ENCODE data around the gene CHRNG. TPM values are rescaled to one million over a fixed set of nuclear protein-coding genes. Genes with fewer than 3 reads are reported as not detected.

Gene CHRNG
- total and polyA plus RNA-seq, 2 donors from 2014 or later, result not detected

- no peak for TF ChIP-seq CTCF (IDR thresholded peaks at IDR 0.05; ENCODE audit: borderline replicate concordance, extremely low read depth, insufficient read depth)
- peaks cover 0 to 9% (median 0%) of the 10 kb centered on the region in 3 donors for H3K36me3 ChIP-seq (ENCODE audit: control insufficient read depth in 2 of 3, insufficient read depth in 3 of 3, low read length in 3 of 3)
- no peaks in the 10 kb centered on the region for H3K9me3 ChIP-seq (ENCODE audit: control insufficient read depth in 2 of 3, insufficient read depth in 1 of 3, low read length in 3 of 3)
- peak overlapping the region in 1 of 3 donors; percentile 39 for H3K4me3 ChIP-seq (ENCODE audit: low read length in 3 of 3)
- H3K27ac ChIP-seq (ENCODE audit: low read depth in 2 of 2, low read length in 2 of 2), result no peak overlapping the region
- no peaks in the 10 kb centered on the region for H3K27me3 ChIP-seq (ENCODE audit: control insufficient read depth, insufficient read depth, low read length)
- DNase-seq, result peak in 2 of 5 donors; percentile 43 to 58
- intact Hi-C loops (cut with DNase I), result no loop called here
- H3K9ac ChIP-seq (ENCODE audit: low read length in 3 of 3), result peak overlapping the region in 1 of 3 donors; percentile 32
- H3K4me1 ChIP-seq (ENCODE audit: control insufficient read depth in 2 of 3, insufficient read depth in 2 of 3, low read depth in 1 of 3, low read length in 3 of 3), result peaks cover 4 to 38% (median 7%) of the 10 kb centered on the region in 3 donors
- no peak for FAIRE-seq
Observed at GRCh38 chr2:232574674-232575403, 35.3 kb downstream of the CHRNG start.

DNA sequence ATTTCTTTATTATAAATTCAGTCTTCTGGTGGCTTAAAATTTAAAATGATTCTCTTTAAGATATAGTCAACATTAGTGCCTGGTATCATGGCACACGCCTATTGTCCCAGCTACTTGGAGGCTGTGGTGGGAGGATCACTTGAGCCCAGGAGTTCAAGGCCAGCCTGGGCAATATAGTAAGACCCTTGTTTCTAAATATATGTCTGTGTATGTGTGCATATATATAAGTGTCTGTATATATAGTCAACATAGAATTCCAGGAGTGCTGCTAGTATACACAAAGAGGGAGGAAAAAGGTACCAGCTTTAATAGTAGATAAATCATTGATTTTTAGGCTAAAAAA lies 35.9 kb downstream of the CHRNG start:
- Histone ChIP-seq H3K27ac (ENCODE audit: low read depth in 2 of 2, low read length in 2 of 2) (no peak overlapping the region), H3K9ac (ENCODE audit: low read length in 3 of 3) (no peak overlapping the region), H3K4me1 (ENCODE audit: control insufficient read depth in 2 of 3, insufficient read depth in 2 of 3, low read depth in 1 of 3, low read length in 3 of 3) (peaks cover 4 to 43% (median 7%) of the 10 kb centered on the region in 3 donors), H3K27me3 (ENCODE audit: control insufficient read depth, insufficient read depth, low read length) (no peaks in the 10 kb centered on the region), H3K36me3 (ENCODE audit: control insufficient read depth in 2 of 3, insufficient read depth in 3 of 3, low read length in 3 of 3) (peaks cover 0 to 7% (median 0%) of the 10 kb centered on the region in 3 donors), H3K9me3 (ENCODE audit: control insufficient read depth in 2 of 3, insufficient read depth in 1 of 3, low read length in 3 of 3) (no peaks in the 10 kb centered on the region), H3K4me3 (ENCODE audit: low read length in 3 of 3) (no peak overlapping the region)
- intact Hi-C loops (cut with DNase I), result no loop called here
- DNase-seq, result no peak
- no peak for FAIRE-seq
- TF ChIP-seq CTCF (IDR thresholded peaks at IDR 0.05; ENCODE audit: borderline replicate concordance, extremely low read depth, insufficient read depth), result no peak

- H3K27ac ChIP-seq (ENCODE audit: low read depth in 2 of 2, low read length in 2 of 2), result no peak overlapping the region
- TF ChIP-seq CTCF (IDR thresholded peaks at IDR 0.05; ENCODE audit: borderline replicate concordance, extremely low read depth, insufficient read depth), result no peak
- peaks cover 0 to 18% (median 5%) of the 10 kb centered on the region in 3 donors for H3K36me3 ChIP-seq (ENCODE audit: control insufficient read depth in 2 of 3, insufficient read depth in 3 of 3, low read length in 3 of 3)
- no peak overlapping the region for H3K9ac ChIP-seq (ENCODE audit: low read length in 3 of 3)
- FAIRE-seq (no peak), DNase-seq (no peak)
- intact Hi-C loops (cut with DNase I), result no loop called here
- no peaks in the 10 kb centered on the region for H3K9me3 ChIP-seq (ENCODE audit: control insufficient read depth in 2 of 3, insufficient read depth in 1 of 3, low read length in 3 of 3)
- peaks cover 4 to 40% (median 6%) of the 10 kb centered on the region in 3 donors for H3K4me1 ChIP-seq (ENCODE audit: control insufficient read depth in 2 of 3, insufficient read depth in 2 of 3, low read depth in 1 of 3, low read length in 3 of 3)
- no peaks in the 10 kb centered on the region for H3K27me3 ChIP-seq (ENCODE audit: control insufficient read depth, insufficient read depth, low read length)
- H3K4me3 ChIP-seq (ENCODE audit: low read length in 3 of 3), result no peak overlapping the region
Observed at GRCh38 chr2:232576995-232577394, 37.5 kb downstream of the CHRNG start.

Measured in kidney (tissue), 14 donors.